Measurements from ENCODE around the gene C2CD3.
"Not testable (repeated sequence)": the region's sequence is repeated elsewhere in the genome, so short reads cannot be mapped to it uniquely, and the experiment has no call there.

The C2CD3 gene

GRCh38 chr11:73991471-73992006 is 179.3 kb downstream of the C2CD3 start:
- no peak for DNase-seq (ENCODE audit: extremely low spot score, insufficient read length, low read depth)
- FAIRE-seq = peak; percentile 76

- FAIRE-seq (no peak), DNase-seq (ENCODE audit: extremely low spot score, insufficient read length, low read depth) (no peak)
These were observed 180.1 kb downstream of the C2CD3 start for GRCh38 chr11:73990730-73991129.

GRCh38 chr11:73989156-73989555 is 181.6 kb downstream of the C2CD3 start:
- DNase-seq (ENCODE audit: extremely low spot score, insufficient read length, low read depth) = no peak
- no peak for FAIRE-seq

DNA sequence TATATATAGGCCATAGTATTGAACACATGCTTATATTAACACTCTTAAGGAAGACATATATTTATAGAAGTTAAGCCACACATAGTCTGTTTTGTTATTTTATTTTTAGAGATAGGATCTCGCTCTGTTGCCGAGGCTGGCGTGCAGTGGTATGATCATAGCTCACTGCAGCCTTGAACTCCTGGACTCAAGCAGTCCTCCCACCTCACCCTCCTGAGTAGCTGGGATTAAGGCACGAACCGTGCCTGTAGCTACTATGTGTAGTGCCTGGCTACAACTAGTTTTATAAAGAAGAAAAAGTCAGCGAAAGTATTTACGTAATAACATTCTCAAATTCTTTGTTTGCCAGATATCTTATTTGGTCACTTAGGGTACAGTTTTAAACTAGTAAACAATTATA is 182.6 kb downstream of the C2CD3 start:
- no peak for FAIRE-seq
- no peak for DNase-seq (ENCODE audit: extremely low spot score, insufficient read length, low read depth)

DNA sequence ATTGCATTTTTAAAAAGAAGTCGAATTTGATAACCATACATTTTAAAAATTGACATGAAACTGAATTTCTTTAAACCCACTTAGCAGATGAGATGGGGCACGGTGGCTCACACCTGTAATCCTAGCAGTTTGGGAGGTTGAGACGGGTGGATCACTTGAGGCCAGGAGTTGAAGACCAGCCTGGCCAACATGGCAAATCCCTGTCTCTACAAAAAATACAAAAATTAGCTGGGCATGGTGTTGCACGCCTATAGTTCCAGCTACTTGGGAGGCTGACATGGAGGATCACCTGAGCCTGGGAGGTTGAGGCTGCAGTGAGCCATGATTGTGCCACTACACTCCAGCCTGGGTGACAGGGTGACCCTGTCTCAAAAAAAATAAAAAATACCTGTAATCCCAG is 185.1 kb downstream of the C2CD3 start:
- not testable (repeated sequence) for FAIRE-seq

GRCh38 chr11:73983741-73984538 is 186.9 kb downstream of the C2CD3 start:
- DNase-seq (ENCODE audit: extremely low spot score, insufficient read length, low read depth) (no peak), FAIRE-seq (no peak)

More for the DNA sequence above, 185.1 kb downstream of the C2CD3 start:
- not testable (repeated sequence) for DNase-seq (ENCODE audit: extremely low spot score, insufficient read length, low read depth)

DNA sequence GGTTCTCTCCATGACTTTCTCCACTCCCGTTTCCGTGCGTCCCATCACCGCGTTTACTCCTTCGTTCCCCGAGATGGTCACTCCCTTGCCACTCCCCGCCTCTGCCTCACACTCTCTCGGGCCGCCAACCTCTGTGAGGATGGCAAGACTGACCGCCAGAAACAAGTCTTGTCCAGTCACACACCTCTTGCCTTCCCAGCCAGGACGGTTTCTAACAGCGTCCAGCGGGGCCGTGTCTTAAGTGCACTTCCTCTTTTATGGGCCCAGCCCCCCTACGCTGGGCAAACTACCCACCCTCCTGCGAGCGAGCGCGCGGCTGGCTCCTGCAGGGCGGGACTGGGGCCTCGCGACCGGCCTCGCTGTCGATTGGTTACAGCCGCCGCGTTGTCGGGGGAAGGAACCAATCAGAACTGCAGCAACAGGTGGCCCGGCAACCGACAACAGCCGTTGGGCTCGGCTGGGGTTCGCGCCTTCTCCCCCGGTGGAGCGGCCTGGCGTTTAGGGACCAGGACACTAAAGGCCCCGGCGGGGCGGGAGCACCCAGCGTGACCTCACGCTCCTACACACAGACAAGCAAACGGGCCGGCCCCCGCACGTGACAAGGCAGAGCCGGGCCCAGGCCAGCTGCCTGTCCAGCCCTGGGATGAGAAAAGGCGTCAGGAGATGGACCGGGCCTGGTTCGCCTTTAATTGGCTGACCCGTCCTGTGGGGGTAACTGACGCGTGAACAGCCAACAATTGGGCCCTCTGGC is 187.6 kb downstream of the C2CD3 start:
- FAIRE-seq = peak; percentile 85
- peak; percentile 93 for DNase-seq (ENCODE audit: extremely low spot score, insufficient read length, low read depth)

DNA sequence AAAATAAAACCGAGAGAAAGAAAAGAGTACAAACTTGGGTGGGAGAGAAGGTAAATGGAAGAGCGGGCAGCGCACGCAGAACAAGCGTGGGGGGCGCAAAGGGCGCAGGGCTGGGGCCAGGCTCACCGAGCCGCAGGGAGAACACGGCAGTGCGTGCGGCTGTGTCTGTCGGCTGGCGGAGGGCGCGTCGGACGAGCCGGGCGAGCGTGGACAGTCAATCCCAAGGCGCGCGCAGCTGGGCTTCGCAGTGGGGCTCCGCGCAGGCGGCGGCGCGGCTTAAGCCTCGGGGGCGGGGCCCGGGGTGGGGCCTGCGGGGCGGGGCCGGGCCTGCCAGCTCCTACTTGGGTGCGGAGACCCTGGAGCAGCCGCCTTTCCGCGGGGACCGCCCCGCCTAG is 188.2 kb downstream of the C2CD3 start, which contains the start of gene UCP2:
Gene UCP2, minus strand, starts transcription at position 249 of the 395 bp plus-strand sequence. CDS start 4,465 bp downstream, outside the sequence.
- FAIRE-seq = no peak
- peak; percentile 54 for DNase-seq (ENCODE audit: extremely low spot score, insufficient read length, low read depth)

DNA sequence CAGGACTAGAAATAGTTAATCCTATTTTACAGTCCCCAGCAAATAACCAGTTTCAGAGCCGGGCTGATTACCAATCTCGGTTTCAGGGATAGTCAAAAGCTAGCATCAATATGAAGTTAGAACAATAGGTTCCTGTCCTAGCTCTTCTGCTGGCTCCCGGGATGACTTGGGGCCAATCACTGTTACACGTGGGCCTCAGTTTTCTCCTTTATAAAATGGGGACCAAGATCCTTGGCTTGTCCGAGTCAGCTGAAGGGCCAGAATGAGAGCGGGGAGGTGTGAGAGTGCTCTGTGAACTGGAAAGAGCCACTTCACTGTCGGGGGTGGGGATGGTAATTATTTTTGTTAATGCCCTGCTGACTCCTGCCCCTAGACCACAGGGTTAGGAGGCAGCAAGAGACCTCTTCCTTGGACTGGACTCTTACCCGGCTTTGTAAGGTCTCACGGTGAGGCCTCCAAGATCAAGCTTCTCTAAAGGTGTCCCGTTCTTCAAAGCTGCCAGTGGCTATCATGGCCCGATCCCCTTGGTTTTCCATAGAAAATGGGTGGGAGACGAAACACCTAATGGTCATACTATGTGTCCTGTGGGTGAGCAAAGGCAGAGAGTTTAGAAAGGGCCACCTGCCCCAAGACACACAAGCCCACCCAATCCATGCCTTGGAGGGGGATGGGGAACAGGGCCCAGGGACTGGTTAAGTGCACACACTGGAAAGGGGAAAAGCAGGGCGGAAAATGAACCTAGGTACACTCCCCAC is 189.6 kb downstream of the C2CD3 start:
- DNase-seq (ENCODE audit: extremely low spot score, insufficient read length, low read depth) (no peak), FAIRE-seq (no peak)

- DNase-seq (ENCODE audit: extremely low spot score, insufficient read length, low read depth) (peak; percentile 62), FAIRE-seq (peak; percentile 81)
These were observed 190.5 kb downstream of the C2CD3 start for GRCh38 chr11:73980001-73980961.

DNA sequence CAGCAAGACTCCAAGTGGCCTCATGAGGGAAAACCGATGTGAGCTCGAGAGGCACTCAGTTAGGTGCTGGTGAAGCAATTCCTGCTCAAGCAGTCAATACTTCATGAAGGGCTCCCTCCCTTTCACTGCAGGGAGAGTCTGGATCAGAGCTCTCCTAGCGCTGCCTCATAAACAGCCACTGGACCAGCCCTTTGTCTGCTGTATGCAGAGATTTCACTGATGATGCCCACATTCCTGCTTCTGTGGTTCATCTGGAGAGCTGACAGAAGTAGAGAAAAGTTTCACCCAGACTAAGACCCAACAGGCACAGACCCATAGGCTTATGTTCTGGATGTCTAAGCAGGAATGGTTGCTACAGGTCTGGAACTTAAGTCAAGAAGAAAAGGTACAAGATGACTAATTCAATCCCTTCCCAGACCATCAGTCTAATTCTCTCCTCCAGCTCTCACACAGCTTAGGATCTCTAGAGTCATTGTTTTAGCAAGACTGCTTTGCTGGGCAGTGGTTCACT is 192.2 kb downstream of the C2CD3 start:
- no peak for DNase-seq (ENCODE audit: extremely low spot score, insufficient read length, low read depth)
- no peak for FAIRE-seq

GRCh38 chr11:73977856-73978519 is 192.8 kb downstream of the C2CD3 start:
- no peak for FAIRE-seq
- no peak for DNase-seq (ENCODE audit: extremely low spot score, insufficient read length, low read depth)

- no peak for FAIRE-seq
- DNase-seq (ENCODE audit: extremely low spot score, insufficient read length, low read depth) = no peak
These were observed 194.2 kb downstream of the C2CD3 start for GRCh38 chr11:73976451-73977151.

GRCh38 chr11:73975479-73975757 is 195.4 kb downstream of the C2CD3 start:
- DNase-seq (ENCODE audit: extremely low spot score, insufficient read length, low read depth) (no peak), FAIRE-seq (no peak)

- no peak for FAIRE-seq
- DNase-seq (ENCODE audit: extremely low spot score, insufficient read length, low read depth) = no peak
These were observed 196.0 kb downstream of the C2CD3 start for GRCh38 chr11:73974604-73975478.

DNA sequence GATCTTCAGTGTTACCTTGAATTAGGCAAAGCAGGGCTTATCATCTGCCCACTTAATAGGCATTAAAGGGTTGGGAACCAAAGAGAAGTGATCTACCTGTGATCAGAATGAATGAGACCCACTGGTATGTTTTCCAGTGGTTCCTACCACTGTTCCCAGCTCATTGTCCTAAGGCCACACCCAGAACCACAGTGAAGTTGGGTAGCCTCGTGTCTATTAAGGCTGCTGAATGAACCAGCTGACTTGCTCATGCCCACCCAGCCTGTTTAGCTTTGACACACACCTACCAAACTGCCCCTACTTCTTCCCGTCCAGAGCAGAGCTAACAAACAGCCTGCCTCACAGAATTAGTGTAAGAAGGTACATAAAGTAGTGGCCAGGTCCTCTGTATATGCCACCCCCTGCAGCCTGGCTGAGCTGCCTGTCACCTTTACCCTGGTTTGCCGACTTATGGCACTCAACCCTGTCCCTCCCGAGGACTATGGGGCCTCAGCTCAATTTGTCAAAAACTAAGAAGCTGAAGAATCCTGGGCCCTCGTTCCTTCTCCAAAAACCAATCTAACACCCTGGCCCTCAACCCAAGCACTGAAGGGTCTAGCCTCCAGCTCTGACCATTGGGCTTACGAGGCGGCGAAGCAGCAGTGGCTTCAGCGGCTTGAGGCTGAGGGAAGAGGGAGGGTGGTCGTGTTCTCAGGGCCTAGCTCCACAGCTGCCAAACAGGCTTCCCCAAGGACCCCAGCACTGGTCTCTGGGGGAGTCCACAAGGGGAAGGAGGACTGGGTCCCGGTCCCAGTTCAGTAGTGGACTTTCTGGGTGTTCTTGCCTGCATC is 198.0 kb downstream of the C2CD3 start:
- DNase-seq (ENCODE audit: extremely low spot score, insufficient read length, low read depth) (no peak), FAIRE-seq (no peak)

Measured in GM18507 (cell line).